ENCODE results near the gene FAM217B. TPM values are rescaled to one million over a fixed set of nuclear protein-coding genes. Genes with fewer than 3 reads are reported as not detected.

FAM217B gene
- total and polyA plus RNA-seq, 2 of the 8 experiments (the other 6 are each of a cell fraction or from before 2014, with no cell fraction given), result 5.4 to 28.5 TPM

GRCh38 chr20:59947376-59947775, 7.2 kb downstream of the FAM217B start (continued):
- TF ChIP-seq CHD7 (IDR thresholded peaks at IDR 0.05; ENCODE audit: insufficient replicate concordance, low read length), result no peak
- no peak for TF ChIP-seq RNF2 (IDR thresholded peaks at IDR 0.05; ENCODE audit: borderline replicate concordance, low read depth, low read length, missing control alignments, poor library complexity, severe bottlenecking)
- no peak for TF ChIP-seq TBP (IDR thresholded peaks at IDR 0.05; ENCODE audit: low read depth, low read length)
- no peak for TF ChIP-seq KDM4A (IDR thresholded peaks at IDR 0.05; ENCODE audit: low read depth, low read length, severe bottlenecking)
- TF ChIP-seq CHD1 (IDR thresholded peaks at IDR 0.05; ENCODE audit: low read depth, low read length), result no peak
- no peak for TF ChIP-seq ATF2 (IDR thresholded peaks at IDR 0.05; ENCODE audit: low read length)
- TF ChIP-seq POU5F1 (IDR thresholded peaks at IDR 0.05; ENCODE audit: low read depth, low read length), result no peak

Data from H1 (cell line).